DND-41 (cell line): ENCODE measurements around the gene C1R.

Source experiments
- ATAC-seq: fragments of 200-7000 bp; cut with Tn5 transposase; 3 replicates; pipeline ENCODE4 v1.9.1; 2021; ENCODE audit warnings: low read depth; ENCODE audit not compliant: insufficient read depth
- DNase-seq: peaks from one replicate; pipeline ENCODE4 v3.0.0-alpha.2; 2020
- H2AFZ ChIP-seq: 2 replicates; pipeline ENCODE4 v1.6.0; 2012; ENCODE audit warnings: low read depth, low read length
- H3K27ac ChIP-seq: 2 replicates; pipeline ENCODE4 v1.5.1; 2012; ENCODE audit warnings: low read length, inconsistent platforms
- H3K27me3 ChIP-seq: fragments of 200-600 bp; sonication (generic); 2 replicates; pipeline ENCODE4 v1.6.0; 2012; ENCODE audit warnings: low read length, mild to moderate bottlenecking, inconsistent platforms; ENCODE audit not compliant: insufficient read depth, poor library complexity
- H3K36me3 ChIP-seq: 2 replicates; pipeline ENCODE4 v1.5.1; 2012; ENCODE audit warnings: low read length, inconsistent platforms; ENCODE audit not compliant: insufficient read depth
- H3K4me1 ChIP-seq: 2 replicates; pipeline ENCODE4 v1.5.1; 2012; ENCODE audit warnings: mild to moderate bottlenecking, low read length; ENCODE audit not compliant: insufficient read depth
- H3K4me2 ChIP-seq: 2 replicates; pipeline ENCODE4 v1.6.0; 2012; ENCODE audit warnings: mild to moderate bottlenecking, moderate library complexity, low read length, inconsistent platforms; ENCODE audit not compliant: insufficient read depth
- H3K4me3 ChIP-seq, 2 experiments: fragments of 200-600 bp in 1 of 2; shearing (Covaris generic) in 1 of 2; 2 replicates each; pipeline ENCODE4 v1.5.1; 2012 to 2016; ENCODE audit warnings: inconsistent platforms in 2 of 2, low read length in 2 of 2, mild to moderate bottlenecking in 2 of 2, low read depth in 1 of 2, moderate library complexity in 1 of 2
- H3K79me2 ChIP-seq: 2 replicates; pipeline ENCODE4 v1.6.0; 2012; ENCODE audit warnings: low read length, inconsistent platforms; ENCODE audit not compliant: insufficient read depth
- H3K9ac ChIP-seq: 2 replicates; pipeline ENCODE4 v1.6.0; 2012; ENCODE audit warnings: low read depth, mild to moderate bottlenecking, inconsistent platforms, low read length, moderate library complexity
- H3K9me3 ChIP-seq: 2 replicates; pipeline ENCODE4 v1.5.1; 2012; ENCODE audit warnings: low read length, moderate library complexity, mild to moderate bottlenecking, inconsistent platforms; ENCODE audit not compliant: insufficient read depth, severe bottlenecking
- H4K20me1 ChIP-seq: 2 replicates; pipeline ENCODE4 v1.6.0; 2012; ENCODE audit warnings: low read length; ENCODE audit not compliant: insufficient read depth
- EZH2 ChIP-seq: IDR thresholded peaks from 3 replicates; pipeline ENCODE4 v1.6.1; 2012; ENCODE audit warnings: borderline replicate concordance, low read depth, mild to moderate bottlenecking, moderate library complexity, low read length, inconsistent platforms; ENCODE audit not compliant: severe bottlenecking
- TF ChIP-seq, protein P1 (sequence below): IDR thresholded peaks from 2 replicates; pipeline ENCODE4 v1.5.1; 2012; ENCODE audit warnings: borderline replicate concordance, low read length, moderate library complexity, mild to moderate bottlenecking; ENCODE audit not compliant: poor library complexity, severe bottlenecking; ENCODE audit errors: extremely low read depth

Gene C1R

DNA sequence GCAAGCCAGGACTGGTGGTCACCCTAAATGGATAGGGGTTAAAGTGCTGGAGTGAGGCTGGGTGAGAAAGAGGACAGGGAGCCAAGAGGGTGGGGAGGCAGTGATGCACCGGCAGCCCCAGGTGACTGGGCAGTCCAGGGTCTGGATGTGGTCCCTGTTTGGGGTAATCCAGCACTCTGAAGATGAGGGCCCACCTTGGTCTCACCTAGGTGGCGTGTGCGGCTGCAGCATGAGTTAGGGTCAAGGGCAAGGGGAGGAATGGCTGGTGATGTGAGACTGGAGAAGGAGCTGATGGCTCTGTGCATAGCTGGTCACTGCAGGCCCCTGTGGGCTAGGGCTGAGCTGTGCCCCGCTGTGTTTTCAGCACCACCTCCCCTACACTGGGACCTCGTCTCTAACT lies 18.4 kb upstream of the C1R start:
- TF ChIP-seq, protein P1, sequence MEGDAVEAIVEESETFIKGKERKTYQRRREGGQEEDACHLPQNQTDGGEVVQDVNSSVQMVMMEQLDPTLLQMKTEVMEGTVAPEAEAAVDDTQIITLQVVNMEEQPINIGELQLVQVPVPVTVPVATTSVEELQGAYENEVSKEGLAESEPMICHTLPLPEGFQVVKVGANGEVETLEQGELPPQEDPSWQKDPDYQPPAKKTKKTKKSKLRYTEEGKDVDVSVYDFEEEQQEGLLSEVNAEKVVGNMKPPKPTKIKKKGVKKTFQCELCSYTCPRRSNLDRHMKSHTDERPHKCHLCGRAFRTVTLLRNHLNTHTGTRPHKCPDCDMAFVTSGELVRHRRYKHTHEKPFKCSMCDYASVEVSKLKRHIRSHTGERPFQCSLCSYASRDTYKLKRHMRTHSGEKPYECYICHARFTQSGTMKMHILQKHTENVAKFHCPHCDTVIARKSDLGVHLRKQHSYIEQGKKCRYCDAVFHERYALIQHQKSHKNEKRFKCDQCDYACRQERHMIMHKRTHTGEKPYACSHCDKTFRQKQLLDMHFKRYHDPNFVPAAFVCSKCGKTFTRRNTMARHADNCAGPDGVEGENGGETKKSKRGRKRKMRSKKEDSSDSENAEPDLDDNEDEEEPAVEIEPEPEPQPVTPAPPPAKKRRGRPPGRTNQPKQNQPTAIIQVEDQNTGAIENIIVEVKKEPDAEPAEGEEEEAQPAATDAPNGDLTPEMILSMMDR, result no peak
- no peak for TF ChIP-seq EZH2
- Histone ChIP-seq H3K9me3 (peaks cover 6% of the 10 kb centered on the region), H3K9ac (no peak overlapping the region), H4K20me1 (no peaks in the 10 kb centered on the region), H3K79me2 (peaks cover 3% of the 10 kb centered on the region), H2AFZ (no peak overlapping the region), H3K27me3 (no peaks in the 10 kb centered on the region), H3K36me3 (peaks cover 3% of the 10 kb centered on the region; the same call in 1 of the 2 replicates), H3K4me1 (peaks cover 24% of the 10 kb centered on the region), H3K4me3 (no peak overlapping the region), H3K27ac (no peak overlapping the region), H3K4me2 (no peak overlapping the region)
- DNase-seq, result no peak
- ATAC-seq, result no peak

DNA sequence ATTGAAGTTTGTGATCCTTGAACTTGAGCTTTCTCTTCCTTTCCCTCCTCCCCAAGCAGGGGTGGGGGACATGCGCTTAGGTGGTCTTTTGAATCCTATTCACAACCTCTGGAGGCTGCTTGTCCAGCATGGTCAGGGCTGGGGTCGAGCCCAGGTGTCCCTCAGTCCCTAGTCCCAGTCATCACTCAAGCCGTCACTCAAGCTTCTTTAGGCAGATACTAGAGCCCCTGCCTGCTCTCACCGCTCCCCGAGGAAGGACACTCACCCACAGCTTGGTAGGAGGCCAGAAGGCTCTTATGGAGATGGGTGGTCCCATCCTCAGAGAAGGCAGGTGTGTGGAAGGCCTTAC lies 17.3 kb upstream of the C1R start:
- H3K4me3 ChIP-seq, result peak overlapping the region in 1 of 2 experiments; percentile 74; a peak in 2 of 4 replicates
- H3K9me3 ChIP-seq, result peaks cover 6% of the 10 kb centered on the region
- no peak for DNase-seq
- peak overlapping the region; percentile 88; the same call in 1 of the 2 replicates for H2AFZ ChIP-seq
- peak overlapping the region; percentile 92; the same call in 1 of the 2 replicates for H3K27ac ChIP-seq
- peaks cover 3% of the 10 kb centered on the region for H3K79me2 ChIP-seq
- no peak for TF ChIP-seq EZH2
- TF ChIP-seq, protein P1, result no peak
- H4K20me1 ChIP-seq, result no peaks in the 10 kb centered on the region
- peaks cover 24% of the 10 kb centered on the region for H3K4me1 ChIP-seq
- peak overlapping the region; percentile 81 for H3K4me2 ChIP-seq
- peak overlapping the region; percentile 79 for H3K9ac ChIP-seq
- peaks cover 3% of the 10 kb centered on the region; the same call in 1 of the 2 replicates for H3K36me3 ChIP-seq
- no peak for ATAC-seq
- H3K27me3 ChIP-seq, result no peaks in the 10 kb centered on the region

DNA sequence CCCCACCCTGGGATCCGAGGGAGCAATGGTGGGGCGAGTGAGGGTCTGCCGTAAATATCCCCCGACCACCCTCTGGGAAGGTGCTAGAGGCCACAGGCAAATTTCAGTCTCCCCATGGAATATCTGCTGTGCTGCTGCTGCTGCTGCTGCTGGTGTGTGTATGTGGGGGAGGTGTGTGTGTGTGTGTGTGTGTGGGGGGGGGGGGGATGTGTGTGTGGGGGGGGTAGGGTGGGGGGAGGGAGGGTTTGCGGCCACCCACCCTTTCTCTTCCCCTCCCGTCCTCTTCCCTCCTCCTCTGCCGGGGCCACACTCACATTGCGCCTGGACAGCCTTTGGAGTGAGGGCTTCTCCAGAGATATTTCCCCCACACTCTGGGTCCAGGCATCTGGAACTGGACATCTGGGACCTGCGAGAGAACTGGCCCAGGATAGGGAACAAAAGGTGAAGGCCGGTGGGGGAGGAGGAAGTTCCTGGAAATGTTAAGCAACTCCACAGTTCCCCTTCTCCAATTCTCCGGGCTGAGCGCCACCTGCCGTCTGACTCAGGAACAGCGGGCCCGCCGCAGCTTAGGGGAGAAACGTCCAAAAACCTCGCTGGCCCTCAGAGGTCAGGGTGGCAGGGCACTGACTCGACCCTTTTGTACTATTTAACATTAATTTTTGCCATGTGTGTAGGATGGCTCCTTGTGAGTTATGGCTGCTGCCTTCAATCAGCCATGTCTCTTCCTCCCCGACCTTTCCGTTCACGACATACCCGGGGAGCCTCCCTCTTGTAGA lies 16.7 kb upstream of the C1R start, which contains the start of gene C1RL:
TSS of gene C1RL (minus strand) at position 419 of the 776 bp plus-strand sequence. CDS start at position 385, 34 bp downstream.
- ATAC-seq, result peak; percentile 57
- peak within 1 kb of the TSS; percentile 88 for H2AFZ ChIP-seq
- H3K4me3 ChIP-seq, result peak within 1 kb of the TSS; percentile 33 to 74; a peak in 3 of 4 replicates
- peak within 1 kb of the TSS; percentile 79 for H3K9ac ChIP-seq
- peak; percentile 83 for DNase-seq
- H3K27me3 ChIP-seq, result no peaks in the 10 kb centered on the region
- peaks cover 24% of the 10 kb centered on the region for H3K4me1 ChIP-seq
- peaks cover 6% of the 10 kb centered on the region for H3K9me3 ChIP-seq
- H3K36me3 ChIP-seq, result peaks cover 3% of the 10 kb centered on the region; the same call in 1 of the 2 replicates
- peak within 1 kb of the TSS; percentile 92 for H3K27ac ChIP-seq
- no peak for TF ChIP-seq EZH2
- TF ChIP-seq, protein P1, result peak; percentile 99
- no peaks in the 10 kb centered on the region for H4K20me1 ChIP-seq
- peaks cover 3% of the 10 kb centered on the region for H3K79me2 ChIP-seq
- H3K4me2 ChIP-seq, result peak within 1 kb of the TSS; percentile 81
